H1 (cell line): ENCODE data around the gene AGPS. TPM values are rescaled to one million over a fixed set of nuclear protein-coding genes. Genes with fewer than 3 reads are reported as not detected.

ENCODE experiments used
- CTCF ChIA-PET: fragments of 300-600 bp; sonication (Branson Sonifier 250); formaldehyde crosslinking; loops from one replicate; lab custom pipeline; 2021; ENCODE audit not compliant: partially characterized antibody; lab: Charles Lee
- POLR2A ChIA-PET: fragments of 300-600 bp; sonication (Branson Sonifier 250); formaldehyde crosslinking; loops from one replicate; lab custom pipeline; 2021; ENCODE audit warnings: inconsistent platforms; ENCODE audit not compliant: partially characterized antibody; lab: Charles Lee
- DNase-seq, 2 experiments: peaks; one replicate each; pipeline versions ENCODE4 v3.0.0 to v3.0.0-alpha.2; 2010 to 2022; ENCODE audit warnings: low spot score in 2 of 2, low read depth in 1 of 2, mixed read lengths in 1 of 2
- FAIRE-seq: peaks from 2 replicates; lab custom pipeline; 2011; peaks lifted over from hg19 to GRCh38; lab: Jason Lieb, UNC
- H2AFZ ChIP-seq: 2 replicates; pipeline ENCODE4 v1.8.1; 2012; ENCODE audit warnings: low read length, inconsistent platforms
- H2AK5ac ChIP-seq: 2 replicates; pipeline ENCODE4 v1.6.1; 2013; ENCODE audit warnings: low read depth, low read length
- H2BK120ac ChIP-seq: replicated peaks from 2 replicates; pipeline ENCODE3; 2013; ENCODE audit warnings: low read depth, low read length, inconsistent platforms
- H2BK12ac ChIP-seq: 2 replicates; pipeline ENCODE4 v1.6.1; 2013; ENCODE audit warnings: low read depth, low read length
- H2BK15ac ChIP-seq: 2 replicates; pipeline ENCODE4 v1.6.1; 2013; ENCODE audit warnings: low read length
- H2BK20ac ChIP-seq: 2 replicates; pipeline ENCODE4 v1.6.1; 2013; ENCODE audit warnings: low read length
- H2BK5ac ChIP-seq: 2 replicates; pipeline ENCODE4 v1.6.1; 2013; ENCODE audit warnings: low read depth, low read length
- H3K14ac ChIP-seq: 2 replicates; pipeline ENCODE4 v1.6.1; 2013; ENCODE audit warnings: inconsistent platforms; ENCODE audit not compliant: insufficient read length
- H3K18ac ChIP-seq: 2 replicates; pipeline ENCODE4 v1.6.1; 2013; ENCODE audit warnings: low read length; ENCODE audit errors: extremely low read depth
- H3K23ac ChIP-seq: 2 replicates; pipeline ENCODE4 v1.6.1; 2013; ENCODE audit warnings: inconsistent platforms; ENCODE audit not compliant: insufficient read length
- H3K23me2 ChIP-seq: 2 replicates; pipeline ENCODE4 v1.6.1; 2013; ENCODE audit warnings: low read depth, low read length
- H3K27ac ChIP-seq: 2 replicates; pipeline ENCODE4 v1.6.1; 2011; ENCODE audit warnings: low read depth, low read length, inconsistent platforms
- H3K27me3 ChIP-seq, 4 experiments: replicated peaks in 1 of 4; 1 replicate in 1 of 4; 2 replicates in 3 of 4; pipeline versions ENCODE4 v1.6.1 to v1.8.1; 2011 to 2013; ENCODE audit warnings: low read length in 3 of 4, mild to moderate bottlenecking in 3 of 4, inconsistent platforms in 2 of 4, mixed read lengths in 2 of 4, moderate library complexity in 1 of 4; ENCODE audit not compliant: control insufficient read depth in 3 of 4, insufficient read depth in 3 of 4; ENCODE audit errors: extremely low read depth in 1 of 4
- H3K36me3 ChIP-seq, 4 experiments: 2 replicates each; pipeline versions ENCODE4 v1.6.1 to v1.8.1; 2011 to 2013; ENCODE audit warnings: mild to moderate bottlenecking in 4 of 4, low read length in 3 of 4, moderate library complexity in 2 of 4, control low read depth in 1 of 4, inconsistent platforms in 1 of 4; ENCODE audit not compliant: insufficient read depth in 4 of 4, control insufficient read depth in 2 of 4
- H3K4ac ChIP-seq: replicated peaks from 2 replicates; pipeline ENCODE3; 2013; ENCODE audit warnings: low read length, low read depth, mixed read lengths, inconsistent platforms; ENCODE audit not compliant: insufficient read length
- H3K4me1 ChIP-seq, 4 experiments: replicated peaks in 1 of 4; 1 replicate in 1 of 4; 2 replicates in 3 of 4; pipeline versions ENCODE4 v1.6.1 to v1.8.1; 2011 to 2013; ENCODE audit warnings: low read length in 3 of 4, inconsistent platforms in 2 of 4, mixed read lengths in 1 of 4; ENCODE audit not compliant: insufficient read depth in 4 of 4, control insufficient read depth in 3 of 4
- H3K4me2 ChIP-seq, 2 experiments: 2 replicates each; pipeline versions ENCODE4 v1.6.1 to v1.8.1; 2011 to 2013; ENCODE audit warnings: low read depth in 2 of 2, low read length in 2 of 2, control low read depth in 1 of 2, inconsistent platforms in 1 of 2, mild to moderate bottlenecking in 1 of 2; ENCODE audit not compliant: insufficient read depth in 1 of 2
- H3K4me3 ChIP-seq, 4 experiments: fragments of 200-600, 300-600 bp in 1 of 4; sonication (generic), shearing (Covaris generic), sonication (Bioruptor Twin) in 1 of 4; 2 replicates each; pipeline versions ENCODE4 v1.5.1 to v1.8.1; 2011 to 2016; ENCODE audit warnings: low read length in 4 of 4, low read depth in 3 of 4, control low read depth in 2 of 4, inconsistent platforms in 2 of 4, mild to moderate bottlenecking in 2 of 4, mixed read lengths in 1 of 4, moderate library complexity in 1 of 4; ENCODE audit not compliant: insufficient read depth in 2 of 4; ENCODE audit errors: extremely low read depth in 1 of 4
- H3K56ac ChIP-seq: replicated peaks from 2 replicates; pipeline ENCODE3; 2013; ENCODE audit warnings: low read depth, mild to moderate bottlenecking, mixed read lengths, low read length, inconsistent platforms; ENCODE audit not compliant: insufficient read length
- H3K79me1 ChIP-seq: 2 replicates; pipeline ENCODE4 v1.6.1; 2013; ENCODE audit warnings: low read depth, low read length, control low read depth
- H3K79me2 ChIP-seq, 2 experiments: 2 replicates each; pipeline versions ENCODE4 v1.6.1 to v1.8.1; 2012 to 2013; ENCODE audit warnings: low read length in 2 of 2, mild to moderate bottlenecking in 2 of 2, inconsistent platforms in 1 of 2; ENCODE audit not compliant: insufficient read depth in 2 of 2, control insufficient read depth in 1 of 2
- H3K9ac ChIP-seq, 4 experiments: replicated peaks in 1 of 4; 1 replicate in 1 of 4; 2 replicates in 3 of 4; pipeline versions ENCODE4 v1.6.1 to v1.8.1; 2011 to 2013; ENCODE audit warnings: low read depth in 3 of 4, low read length in 3 of 4, control low read depth in 2 of 4, mild to moderate bottlenecking in 2 of 4, moderate library complexity in 2 of 4, inconsistent platforms in 1 of 4; ENCODE audit errors: extremely low read depth in 1 of 4
- H3K9me3 ChIP-seq, 2 experiments: 2 replicates each; pipeline versions ENCODE4 v1.6.1 to v1.8.1; 2012 to 2013; ENCODE audit warnings: mild to moderate bottlenecking in 2 of 2, moderate library complexity in 2 of 2, control low read depth in 1 of 2, inconsistent platforms in 1 of 2, low read depth in 1 of 2, low read length in 1 of 2, mixed read lengths in 1 of 2; ENCODE audit not compliant: insufficient read depth in 2 of 2
- H4K20me1 ChIP-seq, 2 experiments: replicated peaks in 1 of 2; 2 replicates each; pipeline versions ENCODE3 to v1.8.1; 2011 to 2013; ENCODE audit warnings: inconsistent platforms in 2 of 2, low read length in 2 of 2, mild to moderate bottlenecking in 1 of 2; ENCODE audit not compliant: insufficient read depth in 2 of 2, control insufficient read depth in 1 of 2
- H4K5ac ChIP-seq: 2 replicates; pipeline ENCODE4 v1.6.1; 2013; ENCODE audit warnings: low read length, low read depth, mixed read lengths, inconsistent platforms; ENCODE audit not compliant: insufficient read length
- H4K8ac ChIP-seq: 2 replicates; pipeline ENCODE4 v1.8.0; 2013; ENCODE audit warnings: mild to moderate bottlenecking, moderate library complexity, low read length, inconsistent platforms; ENCODE audit not compliant: insufficient read depth; ENCODE audit errors: extremely low read depth
- H4K91ac ChIP-seq: replicated peaks from 2 replicates; pipeline ENCODE3; 2013; ENCODE audit warnings: low read length, mixed read lengths, inconsistent platforms; ENCODE audit not compliant: insufficient read length
- BACH1 ChIP-seq: IDR thresholded peaks from 2 replicates; pipeline ENCODE4 v1.6.1; 2012; ENCODE audit warnings: low read length, improper control_type of control experiment
- CBX5 ChIP-seq: fragments of 300-800, 300-1000 bp; sonication (generic); IDR thresholded peaks from 2 replicates; pipeline ENCODE4 v1.7.1; 2016; ENCODE audit warnings: antibody characterized with exemption, low read length, low read depth
- CHD1 ChIP-seq: IDR thresholded peaks from 2 replicates; pipeline ENCODE4 v1.6.1; 2012; ENCODE audit warnings: low read depth, low read length, improper control_type of control experiment
- CHD2 ChIP-seq: IDR thresholded peaks from 2 replicates; pipeline ENCODE4 v1.6.1; 2012; ENCODE audit warnings: low read length, improper control_type of control experiment
- E2F6 ChIP-seq: IDR thresholded peaks from 2 replicates; pipeline ENCODE4 v1.6.1; 2012; ENCODE audit warnings: inconsistent platforms
- FOSL1 ChIP-seq: IDR thresholded peaks from 2 replicates; pipeline ENCODE4 v1.6.1; 2011; ENCODE audit warnings: mild to moderate bottlenecking, low read depth, low read length, moderate library complexity; ENCODE audit not compliant: insufficient read depth
- GTF2F1 ChIP-seq: IDR thresholded peaks from 2 replicates; pipeline ENCODE4 v1.6.1; 2012; ENCODE audit warnings: low read depth, low read length, improper control_type of control experiment, borderline replicate concordance
- HDAC6 ChIP-seq: IDR thresholded peaks from one replicate; pipeline ENCODE4 v1.7.1; 2012; ENCODE audit warnings: low read depth, mild to moderate bottlenecking, inconsistent platforms, low read length, moderate library complexity
- JUND ChIP-seq: IDR thresholded peaks from 2 replicates; pipeline ENCODE4 v1.6.1; 2011; ENCODE audit warnings: mild to moderate bottlenecking, improper control_type of control experiment, low read length
- KDM4A ChIP-seq: IDR thresholded peaks from one replicate; pipeline ENCODE4 v1.7.1; 2012; ENCODE audit warnings: low read depth, mild to moderate bottlenecking, moderate library complexity, low read length, inconsistent platforms; ENCODE audit not compliant: severe bottlenecking
- RAD21 ChIP-seq, 2 experiments: IDR thresholded peaks in 1 of 2; conservative IDR thresholded peaks in 1 of 2; 2 replicates each; pipeline ENCODE4 v1.6.1; 2011; ENCODE audit warnings: low read depth in 2 of 2, low read length in 2 of 2, improper control_type of control experiment in 1 of 2, inconsistent platforms in 1 of 2, mild to moderate bottlenecking in 1 of 2, moderate library complexity in 1 of 2
- SIN3A ChIP-seq, 2 experiments: IDR thresholded peaks in 1 of 2; conservative IDR thresholded peaks in 1 of 2; 2 replicates each; pipeline ENCODE4 v1.6.1; 2011 to 2012; ENCODE audit warnings: low read length in 2 of 2, improper control_type of control experiment in 1 of 2, low read depth in 1 of 2, mild to moderate bottlenecking in 1 of 2
- SIRT6 ChIP-seq: IDR thresholded peaks from one replicate; pipeline ENCODE4 v1.7.1; 2012; ENCODE audit warnings: low read length, inconsistent platforms
- SIX5 ChIP-seq: IDR thresholded peaks from 2 replicates; pipeline ENCODE4 v1.6.1; 2011; ENCODE audit warnings: mild to moderate bottlenecking, low read depth, low read length
- ZNF274 ChIP-seq: IDR thresholded peaks from 2 replicates; pipeline ENCODE4 v1.7.0; 2012; ENCODE audit warnings: low read length, borderline replicate concordance; ENCODE audit errors: extremely low read depth
- polyA plus RNA-seq, 7 experiments: library from polyadenylated mRNA; depleted of rRNA in 3 of 7; stranded (reverse) in 5 of 7; unstranded in 2 of 7; fragments of >200 nt in 5 of 7; fragments of 200-250 nt in 2 of 7; gene quantifications; 1 replicate in 5 of 7; 2 replicates in 1 of 7; 4 replicates in 1 of 7; pipeline versions ENCODE4 v1.2.1 to v1.2.3, GENCODE V29; 2011 to 2013; ENCODE audit warnings: missing spikeins in 2 of 7, mixed read lengths in 2 of 7
- total RNA-seq: library from RNA; stranded (reverse); fragmentation: NEBNext Ultra II Directional; extraction: Animal tissue kit (Norgen Biotek cat#: 25700); gene quantifications from 2 replicates; pipeline ENCODE4 v1.2.1, GENCODE V29; 2021

AGPS gene
- total and polyA plus RNA-seq, 2 of the 8 experiments (the other 6 are each of a cell fraction or from before 2014, with no cell fraction given): 7.3 to 57.8 TPM

GRCh38 chr2:177542396-177542795 lies 149.8 kb downstream of the AGPS start:
- Histone ChIP-seq H3K23me2 (no peaks in the 10 kb centered on the region), H3K27me3 (no peaks in the 10 kb centered on the region), H3K9ac (no peak overlapping the region), H2AK5ac (no peak overlapping the region), H3K4ac (no peak overlapping the region), H3K4me2 (no peak overlapping the region), H2BK15ac (no peak overlapping the region), H3K4me1 (no peaks in the 10 kb centered on the region), H2BK20ac (no peak overlapping the region), H3K79me2 (no peaks in the 10 kb centered on the region), H3K36me3 (no peaks in the 10 kb centered on the region; a peak in 3 of 8 replicates), H4K91ac (no peak overlapping the region), H4K5ac (no peak overlapping the region), H3K9me3 (peaks cover 16 to 17% of the 10 kb centered on the region in 2 experiments), H2AFZ (no peak overlapping the region), H3K56ac (no peak overlapping the region), H2BK12ac (no peak overlapping the region), H3K79me1 (no peaks in the 10 kb centered on the region), H3K18ac (no peak overlapping the region), H3K23ac (no peak overlapping the region), H2BK120ac (no peak overlapping the region), H3K14ac (no peak overlapping the region), H2BK5ac (no peak overlapping the region), H3K27ac (no peak overlapping the region), H4K8ac (no peak overlapping the region), H3K4me3 (no peak overlapping the region), H4K20me1 (no peaks in the 10 kb centered on the region)
- DNase-seq (no peak), FAIRE-seq (no peak)
- ChIA-PET CTCF (no interaction called here), POLR2A (interaction anchor here (0.6 to 1.5 kb wide), 3 partner anchors 10 to 1723 kb away, joined by 3 to 4 read pairs (median 3); a partner anchor contains a TSS)
- TF ChIP-seq CHD2 (no peak), SIN3A (conservative IDR thresholded peaks at IDR 0.05 in 1 of 2, IDR thresholded peaks at IDR 0.05 in 1 of 2; ENCODE audit: low read depth in 1 of 2, low read length in 2 of 2) (no peak), CHD1 (no peak), JUND (no peak), KDM4A (no peak), RAD21 (IDR thresholded peaks at IDR 0.05 in 1 of 2, conservative IDR thresholded peaks at IDR 0.05 in 1 of 2; ENCODE audit: low read depth in 2 of 2, low read length in 2 of 2) (no peak), GTF2F1 (no peak), CBX5 (no peak), HDAC6 (no peak), ZNF274 (no peak), E2F6 (no peak), FOSL1 (no peak), SIRT6 (no peak), SIX5 (no peak), BACH1 (no peak)
